WERI-Rb-1 (cell line): ENCODE results near the gene GABBR2.

Experiments
- DNase-seq: peaks from one replicate; pipeline ENCODE4 v3.0.0-alpha.2; 2020
- H3K27ac ChIP-seq: fragments of 250-450 bp; sonication (Bioruptor Pico); 2 replicates; pipeline ENCODE4 v1.5.1; 2020; ENCODE audit warnings: mild to moderate bottlenecking, moderate library complexity
- H3K27me3 ChIP-seq: fragments of 250-450 bp; sonication (Bioruptor Pico); 2 replicates; pipeline ENCODE4 v1.5.1; 2021; ENCODE audit warnings: mild to moderate bottlenecking, low read depth, moderate library complexity; ENCODE audit not compliant: insufficient read depth, severe bottlenecking
- H3K36me3 ChIP-seq: fragments of 250-450 bp; sonication (Bioruptor Pico); 2 replicates; pipeline ENCODE4 v1.5.1; 2020; ENCODE audit warnings: mild to moderate bottlenecking, moderate library complexity
- H3K4me3 ChIP-seq: 2 replicates; pipeline ENCODE4 v1.5.1; 2011; ENCODE audit warnings: low read depth, mild to moderate bottlenecking, control low read depth, low read length
- H3K9me3 ChIP-seq: fragments of 250-450 bp; sonication (Bioruptor Pico); 2 replicates; pipeline ENCODE4 v1.5.1; 2021; ENCODE audit warnings: mild to moderate bottlenecking, moderate library complexity; ENCODE audit not compliant: severe bottlenecking
- CTCF ChIP-seq: IDR thresholded peaks from 2 replicates; pipeline ENCODE4 v1.5.1; 2011; ENCODE audit warnings: low read depth, mild to moderate bottlenecking, control low read depth, inconsistent platforms, low read length

Gene GABBR2

GRCh38 chr9:98351370-98351769, 357.4 kb downstream of the GABBR2 start:
- Histone ChIP-seq H3K36me3 (peaks cover 19% of the 10 kb centered on the region), H3K27ac (no peak overlapping the region), H3K27me3 (no peaks in the 10 kb centered on the region), H3K4me3 (no peak overlapping the region), H3K9me3 (peaks cover 35% of the 10 kb centered on the region)
- no peak for TF ChIP-seq CTCF
- DNase-seq: no peak

- no peaks in the 10 kb centered on the region; the same call in 1 of the 2 replicates for H3K36me3 ChIP-seq
- peaks cover 26% of the 10 kb centered on the region for H3K9me3 ChIP-seq
- no peak for DNase-seq
- no peak overlapping the region for H3K4me3 ChIP-seq
- TF ChIP-seq CTCF: no peak
- H3K27ac ChIP-seq: no peak overlapping the region
- no peaks in the 10 kb centered on the region for H3K27me3 ChIP-seq
These were observed 361.1 kb downstream of the GABBR2 start for GRCh38 chr9:98347642-98348041.

- Histone ChIP-seq H3K27ac (peak overlapping the region; percentile 88), H3K36me3 (no peaks in the 10 kb centered on the region), H3K4me3 (peak overlapping the region; percentile 7; the same call in 1 of the 2 replicates), H3K27me3 (no peaks in the 10 kb centered on the region), H3K9me3 (peaks cover 5% of the 10 kb centered on the region)
- peak; percentile 95 for DNase-seq
- TF ChIP-seq CTCF: no peak
These were observed 363.7 kb downstream of the GABBR2 start for GRCh38 chr9:98345011-98345410.

- Histone ChIP-seq H3K36me3 (no peaks in the 10 kb centered on the region), H3K27ac (peak overlapping the region; percentile 88), H3K9me3 (peaks cover 8% of the 10 kb centered on the region), H3K27me3 (no peaks in the 10 kb centered on the region), H3K4me3 (peak overlapping the region; percentile 7; the same call in 1 of the 2 replicates)
- no peak for TF ChIP-seq CTCF
- DNase-seq: no peak
These were observed 364.2 kb downstream of the GABBR2 start for GRCh38 chr9:98344581-98344980.

DNA sequence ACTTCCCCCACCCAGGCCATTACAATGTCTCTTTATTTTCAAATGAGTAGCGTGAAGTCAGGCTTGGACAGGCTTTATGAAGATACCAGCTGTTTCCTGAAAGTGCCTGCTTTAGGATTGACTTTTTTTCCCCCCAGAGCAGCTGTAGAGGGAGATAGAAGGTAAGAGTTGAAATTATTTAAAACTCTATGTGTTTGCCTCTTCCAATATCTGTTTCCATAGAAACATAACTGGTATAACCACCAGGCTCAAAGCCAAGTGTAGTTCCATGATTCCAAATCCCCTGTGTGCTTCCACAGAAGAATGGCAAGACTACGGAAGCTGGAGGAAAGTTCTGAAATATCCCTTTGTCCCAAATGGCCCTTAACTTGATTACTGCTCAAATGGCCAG, 365.9 kb downstream of the GABBR2 start:
- no peak for TF ChIP-seq CTCF
- H3K27ac ChIP-seq: peak overlapping the region; percentile 88
- H3K27me3 ChIP-seq: no peaks in the 10 kb centered on the region
- H3K9me3 ChIP-seq: peaks cover 17% of the 10 kb centered on the region
- DNase-seq: no peak
- H3K4me3 ChIP-seq: no peak overlapping the region
- no peaks in the 10 kb centered on the region; the same call in 1 of the 2 replicates for H3K36me3 ChIP-seq

- no peak for TF ChIP-seq CTCF
- no peak for DNase-seq
- Histone ChIP-seq H3K27ac (peak overlapping the region; percentile 88), H3K27me3 (no peaks in the 10 kb centered on the region), H3K9me3 (peaks cover 22% of the 10 kb centered on the region), H3K36me3 (no peaks in the 10 kb centered on the region; the same call in 1 of the 2 replicates), H3K4me3 (no peak overlapping the region)
These were observed 366.5 kb downstream of the GABBR2 start for GRCh38 chr9:98342098-98342819.
